Mesenchymal stem cell (in vitro differentiated cells and primary cell): Measurements from ENCODE around the gene AMPH.

Experiments
- DNase-seq: peaks from one replicate; pipeline ENCODE4 v3.0.0-alpha.2; 2013
- H2AFZ ChIP-seq: one replicate; pipeline ENCODE4 v1.6.1; 2013; ENCODE audit warnings: low read depth, mild to moderate bottlenecking, control low read depth, inconsistent platforms, low read length, moderate library complexity
- H2AK5ac ChIP-seq: 2 replicates; pipeline ENCODE4 v1.6.1; 2013; ENCODE audit warnings: low read length, moderate library complexity, mild to moderate bottlenecking, inconsistent platforms; ENCODE audit not compliant: severe bottlenecking
- H2BK120ac ChIP-seq: one replicate; pipeline ENCODE4 v1.6.1; 2013; ENCODE audit warnings: low read depth, mild to moderate bottlenecking, inconsistent platforms, low read length, moderate library complexity
- H2BK12ac ChIP-seq, 2 experiments: one replicate each; pipeline ENCODE4 v1.6.1; 2013; ENCODE audit warnings: inconsistent platforms in 2 of 2, low read length in 2 of 2, mild to moderate bottlenecking in 2 of 2, moderate library complexity in 2 of 2, control low read depth in 1 of 2
- H2BK15ac ChIP-seq: one replicate; pipeline ENCODE4 v1.6.1; 2013; ENCODE audit warnings: mild to moderate bottlenecking, low read depth, inconsistent platforms; ENCODE audit not compliant: poor library complexity, severe bottlenecking
- H2BK5ac ChIP-seq: 2 replicates; pipeline ENCODE4 v1.6.1; 2013; ENCODE audit warnings: low read depth, mild to moderate bottlenecking, low read length, control low read depth, inconsistent platforms; ENCODE audit not compliant: poor library complexity, severe bottlenecking
- H3K14ac ChIP-seq, 2 experiments: one replicate each; pipeline ENCODE4 v1.6.1; 2013; ENCODE audit warnings: inconsistent platforms in 2 of 2, low read length in 2 of 2, control low read depth in 1 of 2, mild to moderate bottlenecking in 1 of 2, moderate library complexity in 1 of 2
- H3K18ac ChIP-seq, 2 experiments: one replicate each; pipeline ENCODE4 v1.6.1; 2013; ENCODE audit warnings: inconsistent platforms in 2 of 2, low read length in 2 of 2, control low read depth in 1 of 2, low read depth in 1 of 2, mild to moderate bottlenecking in 1 of 2
- H3K23ac ChIP-seq, 2 experiments: one replicate each; pipeline ENCODE4 v1.6.1; 2013; ENCODE audit warnings: inconsistent platforms in 2 of 2, low read length in 2 of 2, mild to moderate bottlenecking in 2 of 2, moderate library complexity in 2 of 2, control low read depth in 1 of 2
- H3K27ac ChIP-seq: 2 replicates; pipeline ENCODE4 v1.5.1; 2013; ENCODE audit warnings: mild to moderate bottlenecking, moderate library complexity, low read length, control low read depth, inconsistent platforms; ENCODE audit not compliant: poor library complexity, severe bottlenecking
- H3K27me3 ChIP-seq, 2 experiments: 2 replicates each; pipeline versions ENCODE4 v1.6.1 to v1.7.0; 2013; ENCODE audit warnings: low read length in 2 of 2, mild to moderate bottlenecking in 2 of 2, moderate library complexity in 2 of 2, control low read depth in 1 of 2, inconsistent platforms in 1 of 2; ENCODE audit not compliant: control insufficient read depth in 1 of 2, insufficient read depth in 1 of 2
- H3K36me3 ChIP-seq, 2 experiments: 2 replicates each; pipeline versions ENCODE4 v1.6.1 to v1.7.0; 2013; ENCODE audit warnings: low read length in 2 of 2, control low read depth in 1 of 2, inconsistent platforms in 1 of 2, low read depth in 1 of 2, mild to moderate bottlenecking in 1 of 2; ENCODE audit not compliant: insufficient read depth in 2 of 2, control insufficient read depth in 1 of 2
- H3K4ac ChIP-seq, 2 experiments: one replicate each; pipeline ENCODE4 v1.6.1; 2013; ENCODE audit warnings: inconsistent platforms in 2 of 2, low read length in 2 of 2, mild to moderate bottlenecking in 2 of 2, moderate library complexity in 2 of 2, control low read depth in 1 of 2, low read depth in 1 of 2
- H3K4me1 ChIP-seq: 2 replicates; pipeline ENCODE4 v1.6.1; 2013; ENCODE audit warnings: low read depth, low read length, control low read depth; ENCODE audit not compliant: control insufficient read depth, insufficient read depth
- H3K4me2 ChIP-seq: 2 replicates; pipeline ENCODE4 v1.6.1; 2013; ENCODE audit warnings: low read length, mild to moderate bottlenecking, inconsistent platforms; ENCODE audit not compliant: poor library complexity, severe bottlenecking
- H3K4me3 ChIP-seq, 2 experiments: 2 replicates each; pipeline versions ENCODE4 v1.5.1 to v1.7.0; 2013; ENCODE audit warnings: low read length in 2 of 2, mild to moderate bottlenecking in 2 of 2, control low read depth in 1 of 2, low read depth in 1 of 2; ENCODE audit not compliant: insufficient read depth in 1 of 2
- H3K79me1 ChIP-seq: replicated peaks from 2 replicates; pipeline ENCODE4 v1.6.1; 2013; ENCODE audit warnings: mild to moderate bottlenecking, control low read depth, low read length, inconsistent platforms; ENCODE audit not compliant: poor library complexity, severe bottlenecking
- H3K9ac ChIP-seq: 2 replicates; pipeline ENCODE4 v1.7.0; 2013; ENCODE audit warnings: mild to moderate bottlenecking, low read length, moderate library complexity
- H3K9me3 ChIP-seq: 2 replicates; pipeline ENCODE4 v1.7.0; 2013; ENCODE audit warnings: mild to moderate bottlenecking, low read length; ENCODE audit not compliant: control insufficient read depth
- H4K8ac ChIP-seq: one replicate; pipeline ENCODE4 v1.6.1; 2013; ENCODE audit warnings: inconsistent platforms, mild to moderate bottlenecking, low read length, moderate library complexity
- H4K91ac ChIP-seq: one replicate; pipeline ENCODE4 v1.6.1; 2013; ENCODE audit warnings: mild to moderate bottlenecking, low read length, inconsistent platforms
- WGBS: methylation state at CpG from one replicate; pipeline ENCODE4 v1.1.7; 2013; ENCODE audit warnings: mixed read lengths; 5-methylcytosine and 5-hydroxymethylcytosine counted together

Gene AMPH

DNA sequence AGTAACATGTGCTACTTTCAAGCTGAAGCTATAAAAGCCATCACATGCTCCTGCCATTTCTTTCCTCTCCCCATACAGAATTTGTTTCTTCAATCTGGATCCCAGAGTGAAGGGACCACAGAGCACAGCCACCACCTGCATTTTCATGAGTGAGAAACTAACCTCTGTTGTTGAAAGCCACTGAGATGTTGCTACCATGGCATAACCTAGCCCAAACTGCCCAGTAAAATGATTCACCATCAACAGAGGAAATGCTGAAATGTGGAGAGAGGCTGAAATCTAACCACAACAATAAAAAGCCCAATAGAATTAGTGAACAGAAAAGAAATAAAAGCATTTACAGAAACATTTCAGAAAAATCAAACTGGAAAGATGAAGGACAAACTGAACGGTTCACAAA lies 125.2 kb downstream of the AMPH start:
- no peak overlapping the region for H3K23ac ChIP-seq
- H4K91ac ChIP-seq: no peak overlapping the region
- peaks cover 0 to 9% of the 10 kb centered on the region in 2 experiments for H3K36me3 ChIP-seq
- no peak overlapping the region for H3K4me2 ChIP-seq
- H3K9ac ChIP-seq: peak overlapping the region; percentile 80
- no peak overlapping the region for H2AFZ ChIP-seq
- no peaks in the 10 kb centered on the region for H3K4me1 ChIP-seq
- no peak overlapping the region for H4K8ac ChIP-seq
- 67% methylated on average over 1 of the region's 1 CpG for WGBS
- no peak overlapping the region for H2AK5ac ChIP-seq
- no peak overlapping the region for H2BK5ac ChIP-seq
- no peak overlapping the region for H3K4ac ChIP-seq
- H3K4me3 ChIP-seq: no peak overlapping the region
- no peak overlapping the region for H3K14ac ChIP-seq
- DNase-seq: no peak
- no peaks in the 10 kb centered on the region for H3K9me3 ChIP-seq
- no peak overlapping the region for H3K27ac ChIP-seq
- no peak overlapping the region for H2BK15ac ChIP-seq
- H2BK120ac ChIP-seq: no peak overlapping the region
- H3K27me3 ChIP-seq: no peaks in the 10 kb centered on the region
- H3K79me1 ChIP-seq: no peaks in the 10 kb centered on the region
- no peak overlapping the region for H3K18ac ChIP-seq
- H2BK12ac ChIP-seq: no peak overlapping the region

DNA sequence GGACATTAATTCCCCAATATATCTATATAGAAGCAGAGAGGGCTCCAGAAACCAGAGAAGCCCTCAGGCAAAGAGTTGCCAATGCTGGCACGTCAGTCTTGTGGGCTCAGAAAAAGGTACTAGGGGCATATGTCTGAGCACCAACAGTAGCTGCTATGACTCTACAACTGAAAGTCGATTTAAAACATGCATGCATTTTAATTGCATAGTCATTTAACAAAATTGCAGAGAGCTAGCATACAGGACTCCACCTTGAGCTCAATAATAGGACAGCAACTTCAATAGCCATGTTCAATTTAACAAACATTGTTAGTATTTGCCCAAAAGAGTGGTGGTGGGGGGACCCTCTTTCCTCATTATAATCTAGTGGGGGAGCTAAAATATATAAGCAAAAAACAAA lies 126.5 kb downstream of the AMPH start:
- Histone ChIP-seq H2BK15ac (no peak overlapping the region), H3K36me3 (peaks cover 0 to 9% of the 10 kb centered on the region in 2 experiments), H3K4ac (no peak overlapping the region), H2BK5ac (no peak overlapping the region), H2BK12ac (no peak overlapping the region), H2AK5ac (no peak overlapping the region), H3K79me1 (no peaks in the 10 kb centered on the region), H3K23ac (no peak overlapping the region), H3K18ac (no peak overlapping the region), H3K14ac (no peak overlapping the region), H2BK120ac (no peak overlapping the region), H4K91ac (no peak overlapping the region), H3K4me1 (no peaks in the 10 kb centered on the region), H3K4me2 (no peak overlapping the region), H3K27me3 (no peaks in the 10 kb centered on the region), H3K27ac (no peak overlapping the region), H2AFZ (no peak overlapping the region), H3K9ac (no peak overlapping the region), H4K8ac (no peak overlapping the region), H3K9me3 (no peaks in the 10 kb centered on the region), H3K4me3 (no peak overlapping the region)
- no peak for DNase-seq
- WGBS: 34% methylated on average over 2 of the region's 2 CpGs

DNA sequence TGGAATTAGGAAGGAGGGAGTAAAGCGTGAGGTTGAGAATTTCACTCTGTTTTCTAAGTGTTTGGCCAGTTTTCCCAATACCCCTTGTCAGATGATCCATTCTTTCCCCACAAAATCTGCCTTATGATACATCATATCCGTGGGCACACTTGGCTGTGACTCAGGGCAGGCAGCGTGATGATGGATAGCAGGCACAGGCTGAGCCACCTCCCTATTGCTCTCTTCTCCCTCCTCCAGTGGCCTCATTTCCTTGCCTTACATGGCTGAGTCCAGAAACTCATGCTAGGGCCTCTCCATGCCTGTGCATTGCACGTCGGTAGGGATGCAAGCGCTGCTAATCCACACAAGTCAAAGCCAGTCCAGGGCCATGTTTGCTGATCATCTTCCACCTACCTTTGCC lies 128.3 kb downstream of the AMPH start:
- Histone ChIP-seq H2BK5ac (no peak overlapping the region), H3K23ac (no peak overlapping the region), H2BK120ac (no peak overlapping the region), H3K14ac (peak overlapping the region in 1 of 2 experiments; percentile 44), H2BK12ac (no peak overlapping the region), H4K91ac (no peak overlapping the region), H3K36me3 (peaks cover 0 to 9% of the 10 kb centered on the region in 2 experiments), H3K4ac (no peak overlapping the region), H3K9me3 (no peaks in the 10 kb centered on the region), H3K4me1 (no peaks in the 10 kb centered on the region), H3K4me2 (no peak overlapping the region), H3K4me3 (no peak overlapping the region), H3K27ac (no peak overlapping the region), H3K9ac (no peak overlapping the region), H4K8ac (no peak overlapping the region), H3K27me3 (no peaks in the 10 kb centered on the region), H3K18ac (no peak overlapping the region), H3K79me1 (no peaks in the 10 kb centered on the region), H2AFZ (no peak overlapping the region), H2AK5ac (no peak overlapping the region), H2BK15ac (no peak overlapping the region)
- no peak for DNase-seq
- 79% methylated on average over 6 of the region's 6 CpGs for WGBS

DNA sequence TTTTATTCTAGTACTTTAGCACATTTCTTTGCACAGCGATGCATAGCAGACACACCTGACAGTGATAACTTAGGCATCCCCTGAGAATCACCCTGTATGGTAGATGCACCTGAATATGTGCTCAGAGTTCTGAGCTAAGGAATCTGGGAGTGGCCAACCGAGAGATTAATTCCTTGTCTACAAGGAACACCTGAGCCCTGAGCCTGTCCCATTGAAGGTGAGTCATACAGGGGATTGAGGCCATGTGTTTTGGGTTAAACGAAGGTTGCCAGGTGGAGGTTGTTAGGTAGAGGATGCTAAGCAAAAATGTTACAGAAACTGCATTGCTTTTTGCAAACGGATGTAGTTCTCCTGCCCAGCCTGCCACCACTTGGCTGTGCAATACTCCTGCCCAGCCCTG lies 128.9 kb downstream of the AMPH start:
- Histone ChIP-seq H3K4ac (no peak overlapping the region), H3K79me1 (no peaks in the 10 kb centered on the region), H3K4me2 (no peak overlapping the region), H2BK120ac (no peak overlapping the region), H3K4me1 (no peaks in the 10 kb centered on the region), H2AFZ (no peak overlapping the region), H3K9ac (no peak overlapping the region), H3K14ac (no peak overlapping the region), H2AK5ac (no peak overlapping the region), H3K27ac (no peak overlapping the region), H3K18ac (no peak overlapping the region), H2BK15ac (no peak overlapping the region), H4K91ac (no peak overlapping the region), H2BK5ac (no peak overlapping the region), H3K23ac (no peak overlapping the region), H4K8ac (no peak overlapping the region), H3K36me3 (peaks cover 0 to 9% of the 10 kb centered on the region in 2 experiments), H2BK12ac (no peak overlapping the region), H3K4me3 (no peak overlapping the region), H3K27me3 (no peaks in the 10 kb centered on the region), H3K9me3 (no peaks in the 10 kb centered on the region)
- no peak for DNase-seq
- WGBS: 70% methylated on average over 4 of the region's 4 CpGs
